RWPE1 (cell line): ENCODE results near the gene WWOX.

Experiments
- CTCF ChIA-PET: fragments of 350-600 bp; sonication (Branson Sonifier 250); formaldehyde crosslinking; extraction: SDS; loops from one replicate; lab custom pipeline; 2021; lab: Yijun Ruan, JAX
- POLR2A ChIA-PET: fragments of 400-600 bp; formaldehyde crosslinking; extraction: SDS; loops from one replicate; lab custom pipeline; 2020; ENCODE audit warnings: antibody characterized with exemption; ENCODE audit not compliant: low non-redundant PET; lab: Yijun Ruan, JAX
- DNase-seq: peaks from one replicate; pipeline ENCODE4 v3.0.0; 2012; ENCODE audit warnings: low spot score
- H3K27ac ChIP-seq: fragments of 450-650 bp; 2 replicates; pipeline ENCODE4 v1.5.1; 2017
- CTCF ChIP-seq: fragments of 450-650 bp; conservative IDR thresholded peaks from 2 replicates; pipeline ENCODE4 v1.5.1; 2017; ENCODE audit warnings: low read depth, mild to moderate bottlenecking

WWOX gene

GRCh38 chr16:78177218-78177617 is 77.8 kb downstream of the WWOX start:
- CTCF ChIA-PET: no interaction called here
- H3K27ac ChIP-seq: no peak overlapping the region
- no peak for DNase-seq
- POLR2A ChIA-PET: no interaction called here
- no peak for TF ChIP-seq CTCF

- TF ChIP-seq CTCF: no peak
- no peak for DNase-seq
- ChIA-PET POLR2A (no interaction called here), CTCF (no interaction called here)
- no peak overlapping the region for H3K27ac ChIP-seq
Observed at GRCh38 chr16:78177987-78178386, 78.5 kb downstream of the WWOX start.

GRCh38 chr16:78179666-78180065 is 80.2 kb downstream of the WWOX start:
- TF ChIP-seq CTCF: no peak
- POLR2A ChIA-PET: no interaction called here
- no peak overlapping the region for H3K27ac ChIP-seq
- CTCF ChIA-PET: no interaction called here
- DNase-seq: no peak

- POLR2A ChIA-PET: no interaction called here
- no peak for DNase-seq
- no peak overlapping the region for H3K27ac ChIP-seq
- CTCF ChIA-PET: no interaction called here
- TF ChIP-seq CTCF: no peak
Observed at GRCh38 chr16:78180349-78180748, 80.9 kb downstream of the WWOX start.

- ChIA-PET POLR2A (no interaction called here), CTCF (interaction anchor here (0.5 kb wide), 1 partner anchor 61 kb away, joined by 3 read pairs; no protein-coding TSS in a partner anchor)
- no peak overlapping the region for H3K27ac ChIP-seq
- no peak for TF ChIP-seq CTCF
- no peak for DNase-seq
Observed at GRCh38 chr16:78183437-78184237, 84.2 kb downstream of the WWOX start.

- CTCF ChIA-PET: no interaction called here
- no peak for DNase-seq
- TF ChIP-seq CTCF: no peak
- POLR2A ChIA-PET: no interaction called here
- no peak overlapping the region for H3K27ac ChIP-seq
Observed at GRCh38 chr16:78184238-78185183, 85.1 kb downstream of the WWOX start.
